Osteoblast (primary cell): ENCODE results near the gene ABCC1. TPM values are rescaled to one million over a fixed set of nuclear protein-coding genes. Genes with fewer than 3 reads are reported as not detected.
"Not testable (repeated sequence)": the region's sequence is repeated elsewhere in the genome, so short reads cannot be mapped to it uniquely, and the experiment has no call there.

Experiments
- DNase-seq: peaks from one replicate; pipeline ENCODE4 v3.0.0; 2011; ENCODE audit warnings: low spot score, mixed read lengths; ENCODE audit not compliant: insufficient read length; ENCODE audit errors: missing footprints
- H2AFZ ChIP-seq: 2 replicates; pipeline ENCODE4 v1.6.0; 2011; ENCODE audit warnings: mild to moderate bottlenecking, low read length
- H3K27ac ChIP-seq: 2 replicates; pipeline ENCODE4 v1.5.1; 2011; ENCODE audit warnings: mild to moderate bottlenecking, low read depth, low read length, moderate library complexity
- H3K27me3 ChIP-seq: 2 replicates; pipeline ENCODE4 v1.6.0; 2012; ENCODE audit warnings: mild to moderate bottlenecking, control low read depth, inconsistent platforms, low read length, moderate library complexity; ENCODE audit not compliant: insufficient read depth
- H3K36me3 ChIP-seq: 2 replicates; pipeline ENCODE4 v1.5.1; 2011; ENCODE audit warnings: mild to moderate bottlenecking, low read length, control low read depth, moderate library complexity; ENCODE audit not compliant: insufficient read depth
- H3K4me1 ChIP-seq: 2 replicates; pipeline ENCODE4 v1.5.1; 2011; ENCODE audit warnings: mild to moderate bottlenecking, low read length, control low read depth, moderate library complexity; ENCODE audit not compliant: insufficient read depth
- H3K4me2 ChIP-seq: 2 replicates; pipeline ENCODE4 v1.6.0; 2011; ENCODE audit warnings: mild to moderate bottlenecking, low read length; ENCODE audit not compliant: insufficient read depth
- H3K4me3 ChIP-seq: fragments of 200-600 bp; sonication (generic); 3 replicates; pipeline ENCODE4 v1.5.1; 2012; ENCODE audit warnings: mild to moderate bottlenecking, low read length, inconsistent platforms; ENCODE audit not compliant: insufficient read depth
- H3K79me2 ChIP-seq: 2 replicates; pipeline ENCODE4 v1.6.0; 2012; ENCODE audit warnings: mild to moderate bottlenecking, low read length, control low read depth, inconsistent platforms; ENCODE audit not compliant: insufficient read depth
- H3K9me3 ChIP-seq: 2 replicates; pipeline ENCODE4 v1.5.1; 2011; ENCODE audit warnings: low read depth, low read length, control low read depth
- H4K20me1 ChIP-seq: 2 replicates; pipeline ENCODE4 v1.6.0; 2012; ENCODE audit warnings: mild to moderate bottlenecking, low read length, control low read depth; ENCODE audit not compliant: insufficient read depth
- total RNA-seq: library from RNA; depleted of rRNA; stranded (reverse); fragments of >200 nt; gene quantifications from 2 replicates; pipeline ENCODE4 v1.2.3, GENCODE V29; 2012
- TF ChIP-seq, protein P1 (sequence below): IDR thresholded peaks from 2 replicates; pipeline ENCODE4 v1.5.1; 2011; ENCODE audit warnings: mild to moderate bottlenecking, low read depth, low read length, moderate library complexity; ENCODE audit errors: extremely low read depth

Gene ABCC1
- total RNA-seq, 1 donor, result 33.7 TPM

- Histone ChIP-seq H3K4me3 (no peak overlapping the region), H3K4me2 (no peak overlapping the region), H3K27ac (no peak overlapping the region), H2AFZ (no peak overlapping the region), H4K20me1 (peaks cover 47% of the 10 kb centered on the region), H3K9me3 (no peaks in the 10 kb centered on the region), H3K79me2 (peaks cover 93% of the 10 kb centered on the region), H3K27me3 (no peaks in the 10 kb centered on the region), H3K36me3 (no peaks in the 10 kb centered on the region), H3K4me1 (peaks cover 20% of the 10 kb centered on the region)
- DNase-seq, result no peak
- TF ChIP-seq, protein P1, sequence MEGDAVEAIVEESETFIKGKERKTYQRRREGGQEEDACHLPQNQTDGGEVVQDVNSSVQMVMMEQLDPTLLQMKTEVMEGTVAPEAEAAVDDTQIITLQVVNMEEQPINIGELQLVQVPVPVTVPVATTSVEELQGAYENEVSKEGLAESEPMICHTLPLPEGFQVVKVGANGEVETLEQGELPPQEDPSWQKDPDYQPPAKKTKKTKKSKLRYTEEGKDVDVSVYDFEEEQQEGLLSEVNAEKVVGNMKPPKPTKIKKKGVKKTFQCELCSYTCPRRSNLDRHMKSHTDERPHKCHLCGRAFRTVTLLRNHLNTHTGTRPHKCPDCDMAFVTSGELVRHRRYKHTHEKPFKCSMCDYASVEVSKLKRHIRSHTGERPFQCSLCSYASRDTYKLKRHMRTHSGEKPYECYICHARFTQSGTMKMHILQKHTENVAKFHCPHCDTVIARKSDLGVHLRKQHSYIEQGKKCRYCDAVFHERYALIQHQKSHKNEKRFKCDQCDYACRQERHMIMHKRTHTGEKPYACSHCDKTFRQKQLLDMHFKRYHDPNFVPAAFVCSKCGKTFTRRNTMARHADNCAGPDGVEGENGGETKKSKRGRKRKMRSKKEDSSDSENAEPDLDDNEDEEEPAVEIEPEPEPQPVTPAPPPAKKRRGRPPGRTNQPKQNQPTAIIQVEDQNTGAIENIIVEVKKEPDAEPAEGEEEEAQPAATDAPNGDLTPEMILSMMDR, result no peak
Measured at GRCh38 chr16:15953477-15953876, 4.1 kb downstream of the ABCC1 start.

GRCh38 chr16:15953929-15954813 is 4.8 kb downstream of the ABCC1 start:
- TF ChIP-seq, protein P1, result no peak
- peak; percentile 76 for DNase-seq
- Histone ChIP-seq H2AFZ (no peak overlapping the region), H3K36me3 (no peaks in the 10 kb centered on the region), H3K27ac (no peak overlapping the region), H3K4me3 (no peak overlapping the region), H4K20me1 (peaks cover 54% of the 10 kb centered on the region), H3K4me2 (no peak overlapping the region), H3K4me1 (peaks cover 20% of the 10 kb centered on the region), H3K79me2 (peaks cover 97% of the 10 kb centered on the region), H3K27me3 (no peaks in the 10 kb centered on the region), H3K9me3 (no peaks in the 10 kb centered on the region)

- H3K9me3 ChIP-seq, result no peaks in the 10 kb centered on the region
- H3K27me3 ChIP-seq, result no peaks in the 10 kb centered on the region
- no peak for DNase-seq
- peaks cover 20% of the 10 kb centered on the region for H3K4me1 ChIP-seq
- H3K4me2 ChIP-seq, result no peak overlapping the region
- H3K4me3 ChIP-seq, result no peak overlapping the region
- H4K20me1 ChIP-seq, result peaks cover 58% of the 10 kb centered on the region
- H3K79me2 ChIP-seq, result peaks cover 100% of the 10 kb centered on the region
- H3K27ac ChIP-seq, result no peak overlapping the region
- H3K36me3 ChIP-seq, result no peaks in the 10 kb centered on the region
- no peak overlapping the region for H2AFZ ChIP-seq
- TF ChIP-seq, protein P1, result no peak
Measured at GRCh38 chr16:15954814-15955151, 5.4 kb downstream of the ABCC1 start.

DNA sequence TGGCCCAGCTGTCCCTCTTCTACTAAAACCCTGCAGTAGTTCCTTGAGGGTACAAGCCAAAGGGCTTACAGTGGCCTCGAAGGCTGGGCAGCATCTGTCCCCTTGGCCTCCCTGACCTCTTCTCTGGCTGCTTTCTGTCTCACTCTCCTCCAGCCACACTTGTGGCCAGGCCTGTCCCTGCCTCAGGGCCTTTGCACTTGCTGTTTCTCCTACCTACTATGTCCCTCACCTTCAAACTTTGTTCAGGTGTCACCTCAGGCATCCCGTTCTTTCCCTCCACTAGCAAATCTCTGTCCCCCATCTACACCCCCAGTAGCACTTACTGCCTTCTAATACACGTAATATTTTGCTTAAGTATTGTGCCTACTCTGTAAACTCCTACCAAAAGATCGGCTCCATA is 6.0 kb downstream of the ABCC1 start:
- Histone ChIP-seq H3K79me2 (peaks cover 100% of the 10 kb centered on the region), H2AFZ (no peak overlapping the region), H3K4me1 (peaks cover 20% of the 10 kb centered on the region), H3K36me3 (no peaks in the 10 kb centered on the region), H3K27me3 (no peaks in the 10 kb centered on the region), H3K4me3 (no peak overlapping the region), H4K20me1 (peaks cover 65% of the 10 kb centered on the region), H3K9me3 (no peaks in the 10 kb centered on the region), H3K4me2 (no peak overlapping the region), H3K27ac (no peak overlapping the region)
- no peak for DNase-seq
- TF ChIP-seq, protein P1, result no peak

DNA sequence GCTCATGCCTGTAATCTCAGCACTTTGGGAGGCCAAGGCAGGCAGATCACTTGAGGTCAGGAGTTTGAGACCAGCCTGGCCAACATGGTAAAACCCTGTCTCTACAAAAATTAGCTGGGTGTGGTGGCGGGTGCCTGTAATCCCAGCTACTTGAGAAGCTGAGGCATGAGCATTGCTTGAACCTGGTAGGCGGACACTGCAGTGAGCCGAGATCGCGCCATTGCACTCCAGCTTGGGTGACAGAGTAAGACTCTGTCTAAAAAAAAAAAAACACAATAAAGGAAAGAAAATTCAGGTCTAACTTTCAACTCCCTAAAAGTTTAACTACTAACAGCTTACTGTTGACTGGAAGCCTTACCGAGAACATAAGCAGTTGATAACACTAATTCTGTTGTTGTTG is 6.7 kb downstream of the ABCC1 start:
- not testable (repeated sequence) for H3K4me2 ChIP-seq, H3K27ac ChIP-seq, H3K27me3 ChIP-seq, DNase-seq, H2AFZ ChIP-seq, H3K4me3 ChIP-seq, H3K36me3 ChIP-seq, H3K9me3 ChIP-seq
- Histone ChIP-seq H3K79me2 (peaks cover 100% of the 10 kb centered on the region), H4K20me1 (peaks cover 69% of the 10 kb centered on the region), H3K4me1 (peaks cover 13% of the 10 kb centered on the region)
